PC-3 (cell line): Measurements from ENCODE around the gene CCDC136. TPM values are rescaled to one million over a fixed set of nuclear protein-coding genes. Genes with fewer than 3 reads are reported as not detected.

ENCODE experiments used
- ATAC-seq: fragments of 200-7000 bp; cut with Tn5 transposase; 2 replicates; pipeline ENCODE4 v1.9.1; 2020; ENCODE audit warnings: mild to moderate bottlenecking, moderate library complexity
- BruUV-seq: library from RNA; stranded (reverse); fragments of 400-500 nt; replicated peaks from 2 replicates; lab custom pipeline; 2021; lab: Mats Ljungman, UMichigan
- CTCF ChIA-PET: fragments of 300-600 bp; sonication (Branson Sonifier 250); formaldehyde crosslinking; loops from one replicate; lab custom pipeline; 2022; ENCODE audit warnings: antibody characterized with exemption; lab: Charles Lee
- POLR2A ChIA-PET: fragments of 300-600 bp; sonication (Branson Sonifier 250); formaldehyde crosslinking; loops from one replicate; lab custom pipeline; 2022; ENCODE audit warnings: antibody characterized with exemption; ENCODE audit not compliant: unreplicated experiment; lab: Charles Lee
- DNase-seq: peaks from one replicate; pipeline ENCODE4 v3.0.0-alpha.2; 2015
- H2AFZ ChIP-seq: fragments of 300-600 bp; sonication (generic); 2 replicates; pipeline ENCODE4 v1.6.0; 2016; ENCODE audit warnings: antibody characterized with exemption, low read length
- H3F3A ChIP-seq: fragments of 300-600 bp; sonication (generic); one replicate; pipeline ENCODE4 v1.6.0; 2017; ENCODE audit warnings: antibody characterized with exemption, low read length, control low read depth, mild to moderate bottlenecking; ENCODE audit not compliant: unreplicated experiment
- H3K27ac ChIP-seq: fragments of 300-600 bp; sonication (generic); 2 replicates; pipeline ENCODE4 v1.5.1; 2016; ENCODE audit warnings: mild to moderate bottlenecking, low read length
- H3K27me3 ChIP-seq: fragments of 300-600 bp; sonication (generic); 2 replicates; pipeline ENCODE4 v1.6.1; 2016; ENCODE audit warnings: low read length, mixed read lengths
- H3K36me3 ChIP-seq: fragments of 300-600 bp; sonication (generic); 2 replicates; pipeline ENCODE4 v1.6.1; 2016; ENCODE audit warnings: low read depth, mixed run types, low read length, mixed read lengths
- H3K4me1 ChIP-seq: fragments of 300-600 bp; sonication (generic); 2 replicates; pipeline ENCODE4 v1.5.1; 2016; ENCODE audit warnings: low read length; ENCODE audit not compliant: insufficient read depth
- H3K4me2 ChIP-seq: fragments of 300-600 bp; sonication (generic); 2 replicates; pipeline ENCODE4 v1.6.0; 2016; ENCODE audit warnings: low read length
- H3K4me3 ChIP-seq: fragments of 300-600 bp; sonication (generic); 2 replicates; pipeline ENCODE4 v1.5.1; 2016; ENCODE audit warnings: mild to moderate bottlenecking, low read length, mixed read lengths
- H3K79me2 ChIP-seq: fragments of 300-600 bp; sonication (generic); 2 replicates; pipeline ENCODE4 v1.6.1; 2017; ENCODE audit warnings: low read length, mixed read lengths
- H3K9ac ChIP-seq: fragments of 300-600 bp; sonication (generic); 2 replicates; pipeline ENCODE4 v1.6.0; 2016; ENCODE audit warnings: mild to moderate bottlenecking, low read length
- H3K9me2 ChIP-seq: fragments of 300-600 bp; sonication (generic); replicated peaks from 2 replicates; pipeline ENCODE4 v1.6.1; 2016; ENCODE audit warnings: mixed run types, low read length, mixed read lengths
- H3K9me3 ChIP-seq: fragments of 300-600 bp; sonication (generic); 2 replicates; pipeline ENCODE4 v1.6.1; 2016; ENCODE audit warnings: low read length, mixed read lengths
- H4K20me1 ChIP-seq: fragments of 300-600 bp; sonication (generic); 2 replicates; pipeline ENCODE4 v1.6.1; 2016; ENCODE audit warnings: low read length, mixed read lengths
- CTCF ChIP-seq: fragments of 300-600 bp; sonication (generic); conservative IDR thresholded peaks from 2 replicates; pipeline ENCODE4 v1.5.1; 2017; ENCODE audit warnings: antibody characterized with exemption, low read depth, mild to moderate bottlenecking, low read length
- EZH2 ChIP-seq: fragments of 300-600 bp; sonication (generic); IDR thresholded peaks from one replicate; pipeline ENCODE4 v1.6.1; 2017; ENCODE audit warnings: antibody characterized with exemption, mild to moderate bottlenecking, low read length; ENCODE audit not compliant: unreplicated experiment
- EZH2phosphoT487 ChIP-seq: fragments of 300-600 bp; sonication (generic); IDR thresholded peaks from 2 replicates; pipeline ENCODE4 v1.6.1; 2018; ENCODE audit warnings: mild to moderate bottlenecking, antibody characterized with exemption, low read length, borderline replicate concordance
- intact Hi-C: fragments of 100-400 bp; cut with micrococcal nuclease; formaldehyde crosslinking; loops from 2 replicates; pipeline ENCODE4 v1.9.0; 2023
- total RNA-seq: library from RNA; depleted of rRNA; stranded (reverse); fragments of >200 nt; gene quantifications from 2 replicates; pipeline ENCODE4 v1.2.3, GENCODE V29; 2014

Gene CCDC136
- total RNA-seq, 1 experiment from 2014 or later = 10.5 TPM

GRCh38 chr7:128812514-128813168 is 20.9 kb downstream of the CCDC136 start:
- H4K20me1 ChIP-seq = no peaks in the 10 kb centered on the region
- ChIA-PET CTCF (no interaction called here), POLR2A (no interaction called here)
- no peak overlapping the region for H3K4me3 ChIP-seq
- intact Hi-C loops = no loop called here
- no peaks in the 10 kb centered on the region for H3K4me1 ChIP-seq
- H3F3A ChIP-seq = no peaks in the 10 kb centered on the region
- H3K36me3 ChIP-seq = no peaks in the 10 kb centered on the region
- H3K9me3 ChIP-seq = no peaks in the 10 kb centered on the region
- no peaks in the 10 kb centered on the region for H3K9me2 ChIP-seq
- H2AFZ ChIP-seq = no peak overlapping the region
- H3K4me2 ChIP-seq = no peak overlapping the region
- no peak overlapping the region for H3K9ac ChIP-seq
- TF ChIP-seq EZH2phosphoT487 = no peak
- H3K79me2 ChIP-seq = no peaks in the 10 kb centered on the region
- DNase-seq = no peak
- ATAC-seq = no peak
- no TSS peak for BruUV-seq
- no peaks in the 10 kb centered on the region for H3K27me3 ChIP-seq
- H3K27ac ChIP-seq = no peak overlapping the region

GRCh38 chr7:128814499-128814898 is 22.7 kb downstream of the CCDC136 start:
- Histone ChIP-seq H3K27ac (no peak overlapping the region), H3F3A (no peaks in the 10 kb centered on the region), H3K79me2 (no peaks in the 10 kb centered on the region), H3K4me3 (no peak overlapping the region), H3K4me1 (no peaks in the 10 kb centered on the region), H3K9me2 (no peaks in the 10 kb centered on the region), H3K9ac (no peak overlapping the region), H4K20me1 (no peaks in the 10 kb centered on the region), H3K9me3 (no peaks in the 10 kb centered on the region), H3K4me2 (no peak overlapping the region), H2AFZ (no peak overlapping the region), H3K27me3 (no peaks in the 10 kb centered on the region), H3K36me3 (no peaks in the 10 kb centered on the region)
- ATAC-seq = no peak
- no TSS peak for BruUV-seq
- intact Hi-C loops = no loop called here
- no peak for DNase-seq
- POLR2A ChIA-PET = no interaction called here
- CTCF ChIA-PET = no interaction called here
- TF ChIP-seq EZH2phosphoT487 (no peak), CTCF (no peak), EZH2 (no peak)

GRCh38 chr7:128815289-128815942 is 23.6 kb downstream of the CCDC136 start:
- no peaks in the 10 kb centered on the region for H3K9me2 ChIP-seq
- no peak for DNase-seq

More at GRCh38 chr7:128815289-128815942, 23.6 kb downstream of the CCDC136 start:
- Histone ChIP-seq H3F3A (no peaks in the 10 kb centered on the region), H3K4me1 (no peaks in the 10 kb centered on the region), H2AFZ (no peak overlapping the region), H3K4me3 (no peak overlapping the region), H3K36me3 (no peaks in the 10 kb centered on the region), H3K27me3 (no peaks in the 10 kb centered on the region), H3K79me2 (no peaks in the 10 kb centered on the region), H3K9ac (no peak overlapping the region), H4K20me1 (no peaks in the 10 kb centered on the region), H3K9me3 (no peaks in the 10 kb centered on the region), H3K4me2 (no peak overlapping the region), H3K27ac (no peak overlapping the region)
- ChIA-PET POLR2A (no interaction called here), CTCF (no interaction called here)
- no peak for ATAC-seq
- intact Hi-C loops = no loop called here
- BruUV-seq = no TSS peak
- no peak for TF ChIP-seq CTCF
- TF ChIP-seq EZH2 = no peak
- TF ChIP-seq EZH2phosphoT487 = no peak
